ENCODE results near the gene TENT5C.

TENT5C gene

GRCh38 chr1:117621316-117621715, 15.5 kb downstream of the TENT5C start:
- TF ChIP-seq MAX (IDR thresholded peaks at IDR 0.05; ENCODE audit: low read depth, low read length) (no peak), CTCF (IDR thresholded peaks at IDR 0.05; ENCODE audit: low read depth, low read length) (no peak), MYC (IDR thresholded peaks at IDR 0.05; ENCODE audit: low read depth, low read length) (no peak), POLR2A (IDR thresholded peaks at IDR 0.05; ENCODE audit: extremely low read depth, insufficient read length) (no peak)
- DNase-seq (ENCODE audit: low read depth), result no peak
- H3K4me3 ChIP-seq (ENCODE audit: low read depth, low read length), result no peak overlapping the region

GRCh38 chr1:117622726-117623125, 16.9 kb downstream of the TENT5C start:
- DNase-seq (ENCODE audit: low read depth), result no peak
- H3K4me3 ChIP-seq (ENCODE audit: low read depth, low read length), result no peak overlapping the region
- no peak for TF ChIP-seq MAX (IDR thresholded peaks at IDR 0.05; ENCODE audit: low read depth, low read length)
- TF ChIP-seq CTCF (IDR thresholded peaks at IDR 0.05; ENCODE audit: low read depth, low read length), result no peak
- TF ChIP-seq MYC (IDR thresholded peaks at IDR 0.05; ENCODE audit: low read depth, low read length), result no peak
- TF ChIP-seq POLR2A (IDR thresholded peaks at IDR 0.05; ENCODE audit: extremely low read depth, insufficient read length), result no peak

GRCh38 chr1:117623141-117623540, 17.3 kb downstream of the TENT5C start:
- TF ChIP-seq MYC (IDR thresholded peaks at IDR 0.05; ENCODE audit: low read depth, low read length) (no peak), MAX (IDR thresholded peaks at IDR 0.05; ENCODE audit: low read depth, low read length) (no peak), CTCF (IDR thresholded peaks at IDR 0.05; ENCODE audit: low read depth, low read length) (no peak), POLR2A (IDR thresholded peaks at IDR 0.05; ENCODE audit: extremely low read depth, insufficient read length) (no peak)
- no peak for DNase-seq (ENCODE audit: low read depth)
- H3K4me3 ChIP-seq (ENCODE audit: low read depth, low read length), result no peak overlapping the region

GRCh38 chr1:117623698-117624097, 17.9 kb downstream of the TENT5C start:
- TF ChIP-seq POLR2A (IDR thresholded peaks at IDR 0.05; ENCODE audit: extremely low read depth, insufficient read length), result no peak
- no peak for TF ChIP-seq MYC (IDR thresholded peaks at IDR 0.05; ENCODE audit: low read depth, low read length)
- no peak for TF ChIP-seq CTCF (IDR thresholded peaks at IDR 0.05; ENCODE audit: low read depth, low read length)
- TF ChIP-seq MAX (IDR thresholded peaks at IDR 0.05; ENCODE audit: low read depth, low read length), result no peak
- H3K4me3 ChIP-seq (ENCODE audit: low read depth, low read length), result no peak overlapping the region

GRCh38 chr1:117627546-117628130, 21.8 kb downstream of the TENT5C start:
- TF ChIP-seq POLR2A (IDR thresholded peaks at IDR 0.05; ENCODE audit: extremely low read depth, insufficient read length), result no peak
- no peak for TF ChIP-seq MYC (IDR thresholded peaks at IDR 0.05; ENCODE audit: low read depth, low read length)
- TF ChIP-seq CTCF (IDR thresholded peaks at IDR 0.05; ENCODE audit: low read depth, low read length), result no peak
- TF ChIP-seq MAX (IDR thresholded peaks at IDR 0.05; ENCODE audit: low read depth, low read length), result no peak
- H3K4me3 ChIP-seq (ENCODE audit: low read depth, low read length), result no peak overlapping the region
- peak; percentile 22 for DNase-seq (ENCODE audit: low read depth)

More at GRCh38 chr1:117623698-117624097, 17.9 kb downstream of the TENT5C start:
- DNase-seq (ENCODE audit: low read depth), result no peak

Data from NB4 (cell line).